HEK293T (cell line): ENCODE results near the gene RAD51B.

Experiments used
- CTCF ChIA-PET: fragments of 350-600 bp; formaldehyde crosslinking; extraction: SDS; loops from one replicate; lab custom pipeline; 2021; ENCODE audit warnings: antibody characterized with exemption, inconsistent platforms; lab: Yijun Ruan, JAX
- POLR2A ChIA-PET: fragments of 350-600 bp; formaldehyde crosslinking; extraction: SDS; loops from one replicate; lab custom pipeline; 2020; ENCODE audit warnings: antibody characterized with exemption, inconsistent platforms; lab: Yijun Ruan, JAX
- DNase-seq: peaks from one replicate; pipeline ENCODE4 v3.0.0; 2012; ENCODE audit warnings: mixed read lengths; ENCODE audit errors: extremely low spot score
- ARNT ChIP-seq: fragments of 450-650 bp; IDR thresholded peaks from 2 replicates; pipeline ENCODE4 v1.6.1; 2017; ENCODE audit warnings: mild to moderate bottlenecking
- BHLHE40 ChIP-seq: fragments of 450-650 bp; IDR thresholded peaks from 2 replicates; pipeline ENCODE4 v1.6.1; 2016; ENCODE audit warnings: mild to moderate bottlenecking, moderate library complexity, borderline replicate concordance
- CTBP1 ChIP-seq: fragments of 450-650 bp; IDR thresholded peaks from 2 replicates; pipeline ENCODE4 v1.6.1; 2016; ENCODE audit warnings: borderline replicate concordance
- ELF4 ChIP-seq: fragments of 450-650 bp; IDR thresholded peaks from 2 replicates; pipeline ENCODE4 v1.6.1; 2017; ENCODE audit warnings: antibody characterized with exemption
- FOXA1 ChIP-seq: fragments of 450-650 bp; IDR thresholded peaks from 2 replicates; pipeline ENCODE4 v1.6.1; 2016; ENCODE audit warnings: mild to moderate bottlenecking
- FOXK2 ChIP-seq: fragments of 450-650 bp; IDR thresholded peaks from 2 replicates; pipeline ENCODE4 v1.6.1; 2016; ENCODE audit warnings: mild to moderate bottlenecking
- FOXM1 ChIP-seq: fragments of 450-650 bp; IDR thresholded peaks from 2 replicates; pipeline ENCODE4 v1.6.1; 2017; ENCODE audit warnings: mild to moderate bottlenecking, borderline replicate concordance
- HDGF ChIP-seq: fragments of 450-650 bp; IDR thresholded peaks from 2 replicates; pipeline ENCODE4 v1.6.1; 2017; ENCODE audit warnings: antibody characterized with exemption, borderline replicate concordance
- L3MBTL2 ChIP-seq: fragments of 450-650 bp; conservative IDR thresholded peaks from 2 replicates; pipeline ENCODE4 v1.6.1; 2016; ENCODE audit warnings: mild to moderate bottlenecking
- LEF1 ChIP-seq: fragments of 450-650 bp; IDR thresholded peaks from 2 replicates; pipeline ENCODE4 v1.6.1; 2017; ENCODE audit warnings: mild to moderate bottlenecking, borderline replicate concordance
- NFRKB ChIP-seq: fragments of 450-650 bp; IDR thresholded peaks from 2 replicates; pipeline ENCODE4 v1.6.1; 2016; ENCODE audit warnings: mild to moderate bottlenecking, moderate library complexity
- PKNOX1 ChIP-seq: fragments of 450-650 bp; IDR thresholded peaks from 2 replicates; pipeline ENCODE4 v1.6.1; 2016
- SP1 ChIP-seq: fragments of 450-650 bp; IDR thresholded peaks from 2 replicates; pipeline ENCODE4 v1.6.1; 2017
- SUZ12 ChIP-seq: fragments of 450-650 bp; IDR thresholded peaks from 2 replicates; pipeline ENCODE4 v1.6.1; 2016; ENCODE audit warnings: mild to moderate bottlenecking
- TARDBP ChIP-seq: fragments of 450-650 bp; IDR thresholded peaks from 2 replicates; pipeline ENCODE4 v1.6.1; 2016
- ZNF384 ChIP-seq: fragments of 450-650 bp; IDR thresholded peaks from 2 replicates; pipeline ENCODE4 v1.6.1; 2016

RAD51B gene

GRCh38 chr14:68447581-68448251 is 628.1 kb downstream of the RAD51B start:
- ChIA-PET POLR2A (interaction anchor here (0.9 kb wide), 1 partner anchor 340 kb away, joined by 3 read pairs; no protein-coding TSS in a partner anchor), CTCF (interaction anchor here (0.6 kb wide), 1 partner anchor 396 kb away, joined by 3 read pairs; no protein-coding TSS in a partner anchor)
- no peak for DNase-seq
- TF ChIP-seq PKNOX1 = no peak
- TF ChIP-seq L3MBTL2 = no peak
- TF ChIP-seq FOXK2 = no peak

- ChIA-PET CTCF (interaction anchor here (0.6 kb wide), 1 partner anchor 395 kb away, joined by 3 read pairs; no protein-coding TSS in a partner anchor), POLR2A (interaction anchor here (0.9 kb wide), 1 partner anchor 339 kb away, joined by 3 read pairs; no protein-coding TSS in a partner anchor)
- no peak for DNase-seq
Observed at GRCh38 chr14:68448252-68448902, 628.8 kb downstream of the RAD51B start.

GRCh38 chr14:68449561-68450181 is 630.1 kb downstream of the RAD51B start:
- DNase-seq = no peak
- POLR2A ChIA-PET = no interaction called here
- TF ChIP-seq FOXM1 (no peak), CTBP1 (no peak), NFRKB (no peak), PKNOX1 (no peak), FOXA1 (no peak), L3MBTL2 (no peak), SUZ12 (no peak), LEF1 (no peak), ZNF384 (no peak), ELF4 (no peak), HDGF (no peak), FOXK2 (no peak), BHLHE40 (no peak), SP1 (no peak), TARDBP (no peak), ARNT (no peak)
- CTCF ChIA-PET = no interaction called here

More at GRCh38 chr14:68448252-68448902, 628.8 kb downstream of the RAD51B start:
- TF ChIP-seq HDGF = no peak

- no peak for TF ChIP-seq FOXA1
- no peak for TF ChIP-seq NFRKB
- no peak for TF ChIP-seq BHLHE40
- TF ChIP-seq SP1 = no peak
- no peak for TF ChIP-seq LEF1
- no peak for TF ChIP-seq CTBP1
- no peak for TF ChIP-seq HDGF
- no peak for TF ChIP-seq PKNOX1
- no peak for TF ChIP-seq TARDBP
- no peak for TF ChIP-seq FOXM1
- TF ChIP-seq FOXK2 = no peak
- DNase-seq = no peak
- CTCF ChIA-PET = no interaction called here
- POLR2A ChIA-PET = no interaction called here
Observed at GRCh38 chr14:68450391-68451120, 631.0 kb downstream of the RAD51B start.

- ChIA-PET CTCF (no interaction called here), POLR2A (no interaction called here)
- no peak for DNase-seq
- TF ChIP-seq SP1 = no peak
- TF ChIP-seq L3MBTL2 = no peak
- no peak for TF ChIP-seq PKNOX1
- no peak for TF ChIP-seq LEF1
- TF ChIP-seq NFRKB = no peak
- TF ChIP-seq TARDBP = no peak
- TF ChIP-seq BHLHE40 = no peak
- TF ChIP-seq FOXA1 = no peak
- TF ChIP-seq HDGF = no peak
- no peak for TF ChIP-seq ELF4
- no peak for TF ChIP-seq ZNF384
- no peak for TF ChIP-seq SUZ12
- no peak for TF ChIP-seq FOXM1
- no peak for TF ChIP-seq CTBP1
- no peak for TF ChIP-seq FOXK2
Observed at GRCh38 chr14:68451696-68452373, 632.3 kb downstream of the RAD51B start.
